SKM-1 treated with dmso at 0.1 percent for 144 hours (cell line): ENCODE results near the gene BANK1.

Experiments
- DNase-seq: peaks from one replicate; lab custom pipeline; 2025; ENCODE audit not compliant: unreplicated experiment; lab: John Stamatoyannopoulos, UW

Gene BANK1

DNA sequence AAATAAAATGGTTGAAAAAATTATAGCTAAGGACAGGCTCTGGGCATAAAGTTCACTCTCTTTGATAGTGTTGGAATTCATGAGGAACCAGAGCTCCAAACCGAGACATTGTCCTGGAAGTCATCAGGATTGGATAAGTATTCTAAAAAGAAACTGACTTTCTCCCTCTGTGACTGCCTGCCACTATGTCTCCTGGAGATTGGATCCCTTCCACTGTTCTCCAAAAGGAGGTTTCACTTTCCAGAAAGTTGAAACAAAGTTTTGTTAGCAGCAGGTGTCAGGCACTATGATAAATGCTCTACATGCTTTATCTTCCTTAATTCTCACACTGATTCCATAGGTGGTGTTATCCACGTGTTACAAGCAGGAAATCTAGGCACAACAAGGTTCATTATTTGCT is 16.8 kb downstream of the BANK1 start:
- no peak for DNase-seq

DNA sequence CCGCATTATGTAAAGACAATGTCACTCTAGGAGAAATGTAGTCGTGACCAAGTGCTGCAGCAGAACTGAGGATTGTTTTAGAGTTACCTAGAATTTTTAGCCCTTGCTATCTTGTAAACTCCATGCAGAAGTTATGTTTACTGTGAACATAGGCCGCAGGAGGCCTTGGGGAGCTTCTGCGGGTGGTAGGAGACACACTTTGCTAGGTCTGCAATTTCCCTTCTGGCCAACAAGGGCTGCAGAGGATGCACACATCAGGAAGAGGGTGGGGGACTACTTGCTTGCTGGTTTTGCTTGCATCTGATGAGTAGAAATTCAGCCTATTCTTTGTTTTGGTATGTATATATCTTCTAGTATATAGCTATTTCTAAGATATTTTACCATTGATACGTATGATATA is 23.1 kb downstream of the BANK1 start:
- no peak for DNase-seq

DNA sequence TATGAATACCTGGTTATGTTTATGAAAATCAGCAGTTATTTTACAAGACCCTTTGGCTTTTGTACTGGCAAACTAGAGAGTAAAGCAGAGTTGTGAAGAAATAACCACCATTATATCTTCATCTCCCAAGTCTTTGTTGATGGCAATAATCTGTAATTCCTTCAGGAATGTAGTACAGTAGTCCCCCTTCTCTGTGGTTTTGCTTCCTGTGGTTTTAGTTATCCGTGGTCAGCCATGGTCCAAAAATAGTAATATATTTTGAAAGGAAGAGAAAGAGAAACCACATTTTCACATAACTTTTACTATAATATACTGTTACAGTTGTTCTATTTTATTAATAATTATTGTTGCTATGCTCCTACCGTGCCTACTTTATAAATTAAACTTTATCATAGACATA is 27.8 kb downstream of the BANK1 start:
- DNase-seq, result no peak

DNA sequence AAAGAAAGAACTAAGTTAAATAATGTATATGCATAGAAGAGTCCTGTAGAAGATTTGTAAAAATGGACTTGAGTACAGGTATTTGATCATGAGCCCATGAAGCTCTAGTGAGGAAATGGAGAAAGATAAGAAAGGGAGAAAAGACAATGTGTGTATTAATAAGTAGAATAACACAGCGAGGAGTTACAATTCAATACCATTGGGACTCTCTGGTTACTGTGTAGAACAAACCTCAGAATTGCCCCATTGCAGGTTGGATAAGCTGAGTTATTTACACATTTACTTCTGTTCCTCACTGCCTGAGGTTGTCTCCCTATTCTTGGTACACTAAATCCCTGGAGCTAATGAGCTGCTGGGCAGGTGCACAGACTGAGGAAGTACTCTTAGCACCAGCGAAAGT is 33.3 kb downstream of the BANK1 start:
- no peak for DNase-seq

DNA sequence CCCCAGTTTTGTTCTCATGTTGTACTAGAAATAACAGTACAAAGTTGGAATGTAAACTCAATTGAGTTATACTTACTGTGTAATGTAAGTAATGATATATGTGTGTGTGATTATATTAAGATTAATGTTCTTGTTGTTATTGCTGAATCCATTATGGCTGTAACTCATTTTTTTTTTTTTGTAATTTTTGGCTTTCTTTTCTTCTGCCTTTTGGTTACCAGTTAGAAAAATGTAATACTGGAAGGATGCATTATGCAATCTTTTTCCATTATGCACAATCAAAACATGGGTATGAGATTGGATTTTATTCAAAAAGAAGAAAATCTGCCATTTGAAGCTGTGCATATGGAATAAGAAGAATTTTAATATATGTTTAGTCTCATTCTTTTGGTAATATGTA is 34.0 kb downstream of the BANK1 start:
- no peak for DNase-seq

DNA sequence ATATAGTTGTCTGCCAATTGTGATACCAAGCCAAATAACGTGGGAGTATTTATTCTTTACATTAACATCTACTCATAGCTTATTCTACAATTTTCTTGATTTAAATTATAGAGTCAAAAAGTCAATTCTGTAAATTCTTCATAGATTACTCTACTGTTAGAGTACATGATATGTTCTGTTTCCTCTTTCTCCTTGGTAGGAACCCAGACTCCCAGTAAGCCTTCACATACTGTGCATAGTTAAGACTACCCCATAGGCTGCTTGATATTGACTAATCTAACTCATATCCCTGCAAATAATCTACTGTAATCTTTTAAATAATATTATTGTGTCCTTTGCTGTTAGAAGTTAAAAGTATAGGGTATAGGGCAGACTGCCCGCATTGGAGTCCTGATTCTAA is 35.4 kb downstream of the BANK1 start:
- no peak for DNase-seq

DNA sequence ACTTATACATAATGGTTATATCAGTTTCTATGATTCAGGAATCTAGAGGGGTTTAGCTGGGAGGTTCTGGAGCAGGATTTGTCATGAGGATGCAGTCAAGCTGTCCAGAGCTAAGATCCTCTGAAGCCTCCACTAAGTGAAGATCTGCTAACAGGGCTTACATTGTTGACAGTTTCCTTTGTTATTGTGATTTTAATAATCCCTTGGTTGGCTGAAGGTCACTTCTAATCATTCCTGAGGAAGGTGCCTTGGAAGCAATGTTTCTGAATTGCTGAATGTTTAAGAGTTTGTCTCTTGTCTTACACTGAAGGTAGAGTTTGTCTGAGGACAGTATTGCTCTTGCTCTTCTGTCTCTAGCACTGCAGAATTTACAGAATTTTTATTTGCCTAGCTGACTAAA is 41.3 kb downstream of the BANK1 start:
- DNase-seq, result no peak

DNA sequence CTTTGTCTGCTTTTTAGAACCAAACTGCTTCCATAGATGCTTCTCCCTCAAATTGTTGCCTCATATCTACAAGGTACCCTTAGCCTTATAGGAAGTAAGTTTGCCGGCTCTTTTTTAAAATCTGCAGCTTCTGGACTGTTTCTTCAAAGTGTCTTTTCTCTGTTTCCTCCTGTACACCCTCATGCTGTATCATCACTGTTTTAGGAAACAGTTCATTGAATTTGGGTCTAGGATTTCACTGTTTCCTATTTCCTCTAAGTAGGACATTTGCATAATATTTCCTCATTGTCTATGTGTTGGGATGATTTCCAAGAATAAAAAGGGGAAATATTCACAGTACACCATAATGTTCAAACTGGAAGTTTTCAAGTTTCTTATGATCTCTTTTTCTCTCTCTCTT is 43.0 kb downstream of the BANK1 start:
- DNase-seq, result peak; percentile 22

DNA sequence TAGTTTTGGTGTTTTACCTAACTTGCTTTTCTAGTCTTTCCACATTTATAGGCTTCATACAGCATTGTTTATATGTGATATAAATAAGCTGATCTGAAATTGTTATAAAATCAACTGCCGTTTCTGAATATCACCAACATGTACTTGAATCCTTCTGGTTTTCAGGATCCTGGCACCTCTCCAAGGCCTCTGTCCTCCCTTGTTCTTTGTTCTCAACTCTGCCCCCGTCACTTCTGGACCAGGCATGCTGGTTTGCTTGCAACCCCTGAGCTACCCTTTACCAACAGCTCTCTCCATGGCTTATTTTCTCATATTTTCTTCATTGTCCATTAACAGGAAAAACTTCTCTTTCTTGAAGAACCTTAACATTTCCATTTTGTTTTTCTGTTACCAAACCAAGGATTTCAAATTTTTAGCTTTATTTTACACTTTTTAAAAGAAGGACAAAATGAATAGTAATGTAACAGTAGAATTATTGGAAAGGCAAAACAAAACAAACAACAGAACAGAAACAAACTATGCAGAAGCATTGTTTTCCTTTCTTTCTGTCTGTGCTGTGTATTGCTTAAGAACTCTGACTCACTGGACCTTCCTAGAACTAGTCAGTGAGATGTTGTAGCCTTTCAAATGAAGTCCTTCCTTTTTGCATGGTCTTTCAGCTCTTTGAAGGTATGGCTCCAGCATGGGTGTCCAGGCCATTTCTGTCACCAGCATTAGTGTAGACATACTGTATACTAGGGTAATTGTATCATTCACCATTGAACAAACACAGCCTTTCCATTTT is 44.8 kb downstream of the BANK1 start:
- no peak for DNase-seq

DNA sequence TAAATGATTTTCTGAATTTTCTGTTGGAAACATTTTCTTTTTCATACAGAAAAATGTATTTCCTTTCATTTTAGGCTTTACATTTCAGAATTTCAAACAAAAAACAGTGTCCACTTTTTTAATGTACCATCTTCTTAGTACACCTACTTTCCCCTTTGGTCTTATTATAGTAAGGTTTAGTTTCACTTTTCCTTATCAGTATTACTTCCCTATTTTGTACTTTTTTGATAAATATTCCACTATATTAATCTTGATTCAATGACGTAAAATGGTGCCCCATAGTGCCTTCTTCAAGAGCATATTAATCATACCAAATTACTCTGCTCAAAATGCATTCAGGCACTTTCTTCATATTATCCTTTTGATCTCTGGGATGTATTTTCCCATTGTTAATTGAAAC is 52.5 kb downstream of the BANK1 start:
- no peak for DNase-seq

DNA sequence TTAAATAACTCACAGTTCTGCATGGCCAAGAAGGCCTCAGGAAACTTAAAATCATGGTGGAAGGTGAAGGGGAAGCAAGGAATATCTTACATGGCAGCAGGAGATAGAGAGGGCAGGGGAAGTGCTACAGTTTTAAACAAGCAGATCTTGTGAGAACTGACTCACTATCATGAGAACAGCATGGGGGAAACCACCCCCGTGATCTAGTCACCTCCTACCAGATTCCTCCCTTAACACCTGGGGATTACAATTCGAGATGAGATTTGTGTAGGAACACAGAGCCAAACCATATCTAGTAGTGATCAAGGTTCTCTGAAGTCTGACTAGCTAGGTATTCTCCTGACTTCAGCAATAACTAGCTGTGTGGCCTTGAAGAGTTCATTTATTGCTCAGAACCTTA is 56.0 kb downstream of the BANK1 start:
- DNase-seq, result no peak

DNA sequence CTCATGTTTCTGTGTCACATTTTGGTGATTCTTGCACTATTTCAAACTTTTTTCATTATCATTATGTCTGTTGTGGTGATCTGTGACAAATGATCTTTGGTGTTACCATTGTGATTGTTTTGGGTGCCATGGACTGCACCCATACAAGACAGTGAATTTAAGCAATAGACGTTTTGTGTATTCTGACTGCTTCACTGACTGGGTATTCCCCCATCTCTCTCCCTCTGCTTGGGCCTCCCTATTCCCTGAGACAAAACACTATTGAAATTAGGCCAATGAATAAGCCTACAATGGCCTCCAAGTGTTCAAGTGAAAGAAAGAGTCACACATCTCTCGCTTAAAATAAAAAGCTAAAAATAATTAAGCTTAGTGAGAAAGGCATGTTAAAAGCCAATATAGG is 60.2 kb downstream of the BANK1 start:
- DNase-seq, result no peak

DNA sequence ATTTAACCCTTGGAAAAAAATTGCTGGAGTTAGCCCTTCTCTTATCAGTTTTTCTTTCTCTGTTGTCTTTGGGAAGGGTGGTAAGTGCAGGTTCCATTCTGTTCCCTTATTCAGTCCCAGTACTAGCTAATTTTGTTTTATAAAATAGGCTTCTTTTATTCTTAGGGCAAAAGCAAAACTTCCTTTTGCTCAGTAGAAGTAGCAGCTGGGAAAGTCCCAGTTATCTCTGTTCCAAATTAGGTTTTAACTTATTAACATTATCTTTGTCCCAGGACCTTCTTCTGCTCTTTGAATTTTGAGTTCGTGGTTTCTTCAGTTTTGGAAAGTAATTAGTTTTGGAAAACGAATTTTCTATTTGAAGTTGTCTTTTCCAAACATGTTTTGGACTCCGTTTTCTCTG is 61.1 kb downstream of the BANK1 start:
- DNase-seq, result no peak

DNA sequence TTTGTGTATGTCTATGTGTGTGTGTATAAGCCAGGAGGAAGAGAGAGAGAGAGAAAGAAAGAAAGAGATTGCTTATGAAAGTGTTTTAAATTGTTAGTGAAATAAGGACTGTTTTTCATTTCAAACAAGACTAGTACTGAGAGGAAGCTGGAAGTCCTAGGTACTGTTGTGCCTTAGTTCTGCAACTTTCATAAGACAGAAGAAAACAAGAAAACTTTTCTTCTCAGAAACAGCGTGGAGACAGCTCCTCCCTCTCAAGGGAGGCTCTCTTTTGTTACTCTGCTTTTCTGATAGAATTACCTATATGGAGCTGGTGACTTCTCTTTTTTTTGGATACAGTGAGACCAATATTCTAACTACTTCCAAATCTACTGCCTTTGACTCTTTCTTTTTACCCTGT is 62.5 kb downstream of the BANK1 start:
- DNase-seq, result no peak

DNA sequence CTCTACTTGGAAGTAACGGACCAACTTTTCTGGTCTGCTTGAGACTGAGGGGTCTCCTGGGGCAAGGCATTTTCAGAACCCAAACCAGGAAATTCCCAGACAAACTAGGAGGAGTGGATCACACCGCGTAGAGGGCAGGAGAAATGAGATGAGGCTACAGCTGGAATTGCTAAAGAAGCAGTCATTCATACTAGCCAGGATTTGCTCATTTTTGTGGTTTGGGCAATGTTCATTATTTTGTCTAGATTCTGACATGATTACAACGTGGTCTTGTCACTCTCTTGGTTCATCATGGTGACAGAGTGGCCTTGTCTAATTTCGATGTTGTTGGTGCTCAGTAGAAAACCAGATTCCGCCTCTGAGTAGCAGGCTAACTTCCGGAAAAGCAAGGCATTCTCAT is 63.2 kb downstream of the BANK1 start:
- DNase-seq, result no peak

DNA sequence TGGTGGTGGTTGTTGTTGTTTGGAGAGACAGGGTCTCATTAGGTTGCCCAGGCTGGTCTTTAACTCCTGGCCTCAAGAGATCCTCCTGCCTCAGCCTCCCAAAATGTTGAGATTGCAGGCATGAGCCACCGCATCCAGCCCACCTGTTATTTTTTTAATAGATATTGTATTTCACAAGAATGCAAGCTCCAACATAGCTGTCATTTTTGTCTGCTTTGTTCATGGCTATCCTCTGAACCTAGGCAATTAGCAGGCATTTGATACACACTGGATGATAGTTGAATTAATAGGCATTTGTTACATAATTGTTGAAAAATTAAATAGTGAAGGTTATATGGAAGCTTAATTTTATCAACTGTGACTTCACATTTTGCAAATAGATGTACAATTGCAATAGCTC is 64.7 kb downstream of the BANK1 start:
- no peak for DNase-seq

DNA sequence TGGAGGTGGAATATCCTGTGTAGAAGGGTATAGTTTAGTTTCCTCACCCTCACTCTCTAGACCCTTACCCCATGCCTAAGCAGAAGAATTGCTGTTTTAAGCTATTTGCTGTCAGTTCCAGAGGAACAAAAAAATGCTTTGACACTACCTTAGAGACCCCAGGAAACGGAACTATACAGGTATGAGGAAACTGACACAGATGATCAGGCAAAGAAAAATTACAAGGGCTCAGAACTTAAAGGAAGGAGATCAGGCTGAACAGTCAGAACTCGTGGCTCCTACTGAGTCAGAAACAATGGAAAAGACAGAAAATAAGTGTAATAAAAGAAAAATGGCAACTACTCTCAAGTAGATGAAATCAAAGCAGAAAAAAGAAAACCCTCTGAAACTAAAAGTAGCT is 65.6 kb downstream of the BANK1 start:
- DNase-seq, result no peak

DNA sequence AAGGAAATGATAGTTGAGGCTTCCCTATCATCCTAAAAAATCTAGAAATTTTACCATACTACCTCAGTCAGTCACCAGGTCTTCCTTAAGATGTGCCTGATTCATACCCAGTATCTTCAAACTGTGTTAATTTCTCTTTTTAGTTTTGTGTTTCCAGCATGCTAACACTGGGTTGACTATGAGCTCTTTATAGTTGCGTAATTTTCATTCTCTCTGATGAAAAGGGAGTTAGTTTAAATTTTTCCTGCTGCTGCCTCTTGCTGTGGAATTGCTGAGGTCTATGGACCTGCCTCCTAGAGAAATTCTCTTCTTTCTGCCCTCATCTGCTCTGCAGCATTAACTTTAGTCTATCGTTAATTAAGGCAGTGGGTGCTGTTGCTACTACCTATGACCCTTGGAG is 66.6 kb downstream of the BANK1 start:
- DNase-seq, result no peak

DNA sequence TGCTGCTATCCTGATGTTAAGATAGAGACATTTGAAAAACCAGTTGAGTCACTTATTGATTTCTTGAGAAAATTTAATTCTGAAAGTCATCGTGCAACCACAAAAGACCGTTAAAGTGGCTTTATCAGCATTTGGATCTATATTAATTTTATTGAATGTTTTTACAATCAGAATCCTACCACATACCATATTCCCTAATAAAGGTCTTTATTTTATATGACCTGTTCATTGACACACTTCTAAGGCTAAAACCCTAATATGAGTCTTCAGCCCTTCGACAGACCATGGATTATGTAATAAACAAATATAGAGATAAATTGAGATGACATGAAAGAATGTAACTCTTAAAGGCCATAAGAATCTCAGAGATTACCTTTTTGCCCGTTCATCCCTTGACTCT is 68.1 kb downstream of the BANK1 start:
- no peak for DNase-seq

DNA sequence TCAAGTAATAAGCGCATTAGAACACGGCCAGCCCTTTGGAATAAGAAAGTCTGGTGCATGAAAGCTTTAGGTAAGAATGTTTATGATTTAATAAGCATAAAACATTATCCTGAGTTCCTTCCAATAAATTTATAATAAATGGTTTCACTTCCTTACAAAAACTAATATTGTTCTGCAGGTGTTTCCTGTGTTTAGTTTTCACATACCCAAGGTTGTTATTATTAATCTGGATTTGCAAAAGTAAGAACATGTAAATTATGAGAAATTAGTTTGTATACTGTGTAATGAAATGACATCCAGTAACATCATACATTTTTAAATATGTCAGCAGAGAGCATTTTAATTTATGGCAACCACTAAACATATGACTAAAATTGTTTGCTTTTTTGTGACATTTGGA is 72.1 kb downstream of the BANK1 start:
- no peak for DNase-seq

DNA sequence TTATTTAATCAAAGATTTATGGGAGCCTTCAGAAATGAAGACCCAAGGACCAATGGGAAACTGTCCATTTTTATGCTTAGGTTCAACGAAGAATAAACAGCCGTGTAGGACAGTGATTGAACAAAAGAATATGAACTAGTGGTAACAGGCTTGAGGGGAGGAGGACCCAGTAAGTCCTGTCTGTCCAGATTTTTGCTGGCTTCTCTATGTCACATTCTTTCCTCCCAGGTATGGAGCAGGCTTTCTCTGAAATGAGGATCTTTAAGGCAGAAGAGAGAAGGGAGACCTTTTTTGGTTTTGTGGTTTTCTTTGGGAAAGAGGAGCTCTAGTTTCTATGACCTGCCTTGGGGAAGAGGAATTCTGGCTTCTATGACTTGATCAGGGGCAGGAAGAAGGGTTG is 74.1 kb downstream of the BANK1 start:
- DNase-seq, result no peak

DNA sequence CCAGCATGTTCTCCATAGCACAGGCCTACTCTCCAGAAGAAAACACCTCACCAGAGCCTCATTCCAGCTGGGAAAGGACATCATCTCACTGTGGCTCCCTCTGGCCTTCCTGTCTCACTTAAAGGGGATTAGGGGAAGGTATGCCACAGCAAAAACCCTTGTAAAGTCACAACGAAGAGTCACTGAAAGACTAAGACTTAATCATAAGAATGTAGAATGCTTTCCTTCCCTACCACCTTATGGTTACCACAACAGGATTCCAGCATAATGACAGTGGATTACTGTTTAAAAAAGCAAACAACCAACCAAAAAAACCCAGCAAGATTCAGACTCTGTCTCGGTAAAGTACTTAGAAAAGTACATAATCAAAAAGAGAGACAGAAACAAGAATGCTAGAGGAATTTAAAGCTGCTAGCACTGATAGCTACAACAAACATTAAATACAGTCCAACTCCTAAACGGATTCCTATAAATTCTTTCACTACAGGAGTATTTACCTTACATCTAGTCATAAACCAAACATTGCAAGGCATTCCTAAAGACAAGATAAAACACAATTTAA is 75.1 kb downstream of the BANK1 start:
- no peak for DNase-seq

DNA sequence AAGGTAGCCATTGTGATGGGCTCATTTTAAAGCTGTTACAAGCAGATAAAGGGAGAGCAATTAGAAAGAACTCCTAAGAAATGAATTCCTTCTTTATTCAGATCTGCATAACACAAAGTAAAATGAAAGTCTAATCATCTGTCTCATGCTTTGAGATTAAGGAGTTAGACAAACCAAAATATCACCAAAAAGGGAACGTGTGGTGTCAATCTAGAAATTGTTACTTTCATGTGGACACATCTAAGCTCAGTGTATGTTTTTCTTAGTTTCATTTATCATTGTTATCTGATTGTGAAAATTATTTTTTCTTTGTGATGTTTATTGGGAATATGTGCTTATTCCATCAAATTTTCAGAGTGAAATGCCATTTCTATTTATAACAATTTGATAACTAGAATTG is 80.3 kb downstream of the BANK1 start:
- no peak for DNase-seq
